ENCODE data around the gene OR4K1.

Gene OR4K1

GRCh38 chr14:19917243-19917642, 13.5 kb upstream of the OR4K1 start:
- DNase-seq, result no peak
- H3K4me3 ChIP-seq (ENCODE audit: low read depth, low read length), result no peak overlapping the region
- TF ChIP-seq CTCF (IDR thresholded peaks at IDR 0.05; ENCODE audit: low read depth, low read length), result no peak
- no peaks in the 10 kb centered on the region for H3K36me3 ChIP-seq
- no peak overlapping the region for H3K27ac ChIP-seq
- no peaks in the 10 kb centered on the region for H3K9me3 ChIP-seq (ENCODE audit: severe bottlenecking)
- peaks cover 50% of the 10 kb centered on the region for H3K27me3 ChIP-seq (ENCODE audit: insufficient read depth, low read depth, severe bottlenecking)

- H3K4me3 ChIP-seq (ENCODE audit: low read depth, low read length), result no peak overlapping the region
- no peaks in the 10 kb centered on the region for H3K9me3 ChIP-seq (ENCODE audit: severe bottlenecking)
- TF ChIP-seq CTCF (IDR thresholded peaks at IDR 0.05; ENCODE audit: low read depth, low read length), result no peak
- H3K36me3 ChIP-seq, result no peaks in the 10 kb centered on the region
- H3K27ac ChIP-seq, result no peak overlapping the region
- H3K27me3 ChIP-seq (ENCODE audit: insufficient read depth, low read depth, severe bottlenecking), result peaks cover 50% of the 10 kb centered on the region
- DNase-seq, result no peak
Measured at GRCh38 chr14:19917955-19918518, 12.7 kb upstream of the OR4K1 start.

- no peak overlapping the region for H3K4me3 ChIP-seq (ENCODE audit: low read depth, low read length)
- peaks cover 53% of the 10 kb centered on the region for H3K27me3 ChIP-seq (ENCODE audit: insufficient read depth, low read depth, severe bottlenecking)
- no peak overlapping the region for H3K27ac ChIP-seq
- H3K9me3 ChIP-seq (ENCODE audit: severe bottlenecking), result no peaks in the 10 kb centered on the region
- no peaks in the 10 kb centered on the region for H3K36me3 ChIP-seq
- no peak for TF ChIP-seq CTCF (IDR thresholded peaks at IDR 0.05; ENCODE audit: low read depth, low read length)
- no peak for DNase-seq
Measured at GRCh38 chr14:19918553-19919264, 12.0 kb upstream of the OR4K1 start.

GRCh38 chr14:19920021-19920657, 10.6 kb upstream of the OR4K1 start, which contains the start of gene OR4K5:
Gene OR4K5, plus strand, starts transcription at chr14:19920607. Its CDS starts 0 bp downstream, at chr14:19920607.
- H3K9me3 ChIP-seq (ENCODE audit: severe bottlenecking), result no peaks in the 10 kb centered on the region

GRCh38 chr14:19941668-19942067, 11.0 kb downstream of the OR4K1 start:
- no peak overlapping the region for H3K27ac ChIP-seq
- no peak overlapping the region for H3K4me3 ChIP-seq (ENCODE audit: low read depth, low read length)
- no peaks in the 10 kb centered on the region for H3K9me3 ChIP-seq (ENCODE audit: severe bottlenecking)
- TF ChIP-seq CTCF (IDR thresholded peaks at IDR 0.05; ENCODE audit: low read depth, low read length), result no peak
- DNase-seq, result no peak
- H3K36me3 ChIP-seq, result no peaks in the 10 kb centered on the region
- peaks cover 20% of the 10 kb centered on the region for H3K27me3 ChIP-seq (ENCODE audit: insufficient read depth, low read depth, severe bottlenecking)

More at GRCh38 chr14:19920021-19920657, 10.6 kb upstream of the OR4K1 start, which contains the start of gene OR4K5:
- H3K27ac ChIP-seq, result no peak within 1 kb of the TSS
- DNase-seq, result no peak
- peaks cover 60% of the 10 kb centered on the region for H3K27me3 ChIP-seq (ENCODE audit: insufficient read depth, low read depth, severe bottlenecking)
- no peaks in the 10 kb centered on the region for H3K36me3 ChIP-seq
- no peak for TF ChIP-seq CTCF (IDR thresholded peaks at IDR 0.05; ENCODE audit: low read depth, low read length)
- H3K4me3 ChIP-seq (ENCODE audit: low read depth, low read length), result no peak within 1 kb of the TSS
